Left colon (tissue), 2 donors: ENCODE measurements around the gene OAS1. TPM values are rescaled to one million over a fixed set of nuclear protein-coding genes. Genes with fewer than 3 reads are reported as not detected.
A peak's percentile ranks its signal among the peaks of the same experiment; 100 is the strongest.
"Not testable (repeated sequence)": the region's sequence is repeated elsewhere in the genome, so short reads cannot be mapped to it uniquely, and the experiment has no call there.

Experiments
- ATAC-seq: fragments of 200-7000 bp; cut with Tn5 transposase; one replicate; pipeline ENCODE4 v1.9.1; 2020; ENCODE audit warnings: mild to moderate bottlenecking, moderate library complexity
- DNase-seq, 2 donors: peaks; one replicate each; pipeline ENCODE4 v3.0.0-alpha.2; 2020
- intact Hi-C, 2 donors: fragments of 100-400 bp; cut with DNase I in 1 of 2; cut with micrococcal nuclease in 1 of 2; formaldehyde crosslinking; loops; one replicate each; pipeline versions ENCODE4 v1.11.2 to v1.14.0; 2022; cut with DNase I, micrococcal nuclease
- total RNA-seq, 2 donors: library from RNA; stranded (reverse); fragmentation: NEBNext Ultra II Directional; extraction: Animal tissue kit (Norgen Biotek cat#: 25700); gene quantifications; one replicate each; pipeline ENCODE4 v1.2.1, GENCODE V29; 2021
- donor health status: DM: no; HTN: no; CAD: no.
- donor health status: DM: yes; HTN: yes; CAD: no.

OAS1 gene
- total RNA-seq, 2 donors from 2014 or later: 97.4 to 104 TPM

GRCh38 chr12:112892856-112893255, 13.9 kb upstream of the OAS1 start:
- DNase-seq (no peak), ATAC-seq (no peak)
- intact Hi-C loops: loop anchor here in 1 of 2 donors (10.0 kb wide), 1 partner anchor 142 kb away; no protein-coding TSS in a partner anchor

- intact Hi-C loops: loop anchor here in 1 of 2 donors (10.0 kb wide), 1 partner anchor 141 kb away; no protein-coding TSS in a partner anchor
- no peak for ATAC-seq
- no peak for DNase-seq
These were observed 12.6 kb upstream of the OAS1 start for GRCh38 chr12:112894128-112894527.

GRCh38 chr12:112898380-112898779, 8.4 kb upstream of the OAS1 start:
- ATAC-seq (no peak), DNase-seq (no peak)
- intact Hi-C loops: loop anchor here in 1 of 2 donors (10.0 kb wide), 1 partner anchor 136 kb away; no protein-coding TSS in a partner anchor

GRCh38 chr12:112900298-112901145, 6.2 kb upstream of the OAS1 start:
- peak in 1 of 2 donors; percentile 41 for DNase-seq

GRCh38 chr12:112901271-112901670, 5.5 kb upstream of the OAS1 start:
- DNase-seq (peak; percentile 72 to 80), ATAC-seq (peak; percentile 67)
- intact Hi-C loops: no loop called here

More at GRCh38 chr12:112900298-112901145, 6.2 kb upstream of the OAS1 start:
- ATAC-seq: peak; percentile 75
- intact Hi-C loops: no loop called here

- DNase-seq (no peak), ATAC-seq (peak; percentile 63)
- intact Hi-C loops: no loop called here
These were observed 2.2 kb upstream of the OAS1 start for GRCh38 chr12:112904571-112904970.

GRCh38 chr12:112905451-112906089, 1.2 kb upstream of the OAS1 start:
- intact Hi-C loops: no loop called here
- peak in 1 of 2 donors; percentile 42 for DNase-seq
- peak; percentile 42 for ATAC-seq

GRCh38 chr12:112907415-112908157, 824 bp downstream of the OAS1 start:
- peak in 1 of 2 donors; percentile 23 for DNase-seq
- intact Hi-C loops: no loop called here
- peak; percentile 3 for ATAC-seq

- ATAC-seq (no peak), DNase-seq (no peak)
- intact Hi-C loops: no loop called here
These were observed 1.8 kb downstream of the OAS1 start for GRCh38 chr12:112908548-112908947.

GRCh38 chr12:112909693-112910092, 2.9 kb downstream of the OAS1 start:
- DNase-seq (no peak), ATAC-seq (no peak)
- intact Hi-C loops: no loop called here

- ATAC-seq (no peak), DNase-seq (no peak)
- intact Hi-C loops: no loop called here
These were observed 6.4 kb downstream of the OAS1 start for GRCh38 chr12:112913038-112913688.

- intact Hi-C loops, DNase-seq: not testable (repeated sequence)
- ATAC-seq: peak; percentile 55
These were observed 7.1 kb downstream of the OAS1 start for GRCh38 chr12:112913888-112914287.

GRCh38 chr12:112916270-112916669, 9.5 kb downstream of the OAS1 start:
- peak; percentile 91 for ATAC-seq
- intact Hi-C loops: no loop called here
- peak in 1 of 2 donors; percentile 30 for DNase-seq

- ATAC-seq (no peak), DNase-seq (no peak)
- intact Hi-C loops: no loop called here
These were observed 12.4 kb downstream of the OAS1 start for GRCh38 chr12:112919121-112919520.

GRCh38 chr12:112924986-112925385, 18.2 kb downstream of the OAS1 start:
- peak; percentile 94 for ATAC-seq
- intact Hi-C loops: no loop called here
- no peak for DNase-seq

GRCh38 chr12:112926416-112927033, 19.8 kb downstream of the OAS1 start:
- ATAC-seq, DNase-seq, intact Hi-C loops: not testable (repeated sequence)

- ATAC-seq (no peak), DNase-seq (no peak)
- intact Hi-C loops: no loop called here
These were observed 20.7 kb downstream of the OAS1 start for GRCh38 chr12:112927475-112927874.

- ATAC-seq (no peak), DNase-seq (no peak)
- intact Hi-C loops: no loop called here
These were observed 21.2 kb downstream of the OAS1 start for GRCh38 chr12:112927925-112928324.
